OCI-LY7 (cell line): Measurements from ENCODE around the gene TRMT1. TPM values are rescaled to one million over a fixed set of nuclear protein-coding genes. Genes with fewer than 3 reads are reported as not detected.

Experiments
- BruUV-seq: library from RNA; stranded (reverse); fragments of 400-500 nt; replicated peaks from 2 replicates; lab custom pipeline; 2021; lab: Mats Ljungman, UMichigan
- CTCF ChIA-PET: fragments of 300-600 bp; sonication (Branson Sonifier 250); formaldehyde crosslinking; loops from one replicate; lab custom pipeline; 2022; ENCODE audit warnings: antibody characterized with exemption; ENCODE audit not compliant: unreplicated experiment; lab: Charles Lee
- POLR2A ChIA-PET: fragments of 300-600 bp; sonication (Branson Sonifier 250); formaldehyde crosslinking; loops from one replicate; lab custom pipeline; 2022; ENCODE audit warnings: antibody characterized with exemption; lab: Charles Lee
- DNase-seq: peaks from one replicate; pipeline ENCODE4 v3.0.0-alpha.2; 2015; ENCODE audit warnings: low spot score
- H2AFZ ChIP-seq: fragments of 200-600 bp; sonication (generic), shearing (Covaris generic); 2 replicates; pipeline ENCODE4 v1.6.1; 2014; ENCODE audit warnings: mild to moderate bottlenecking, antibody characterized with exemption, low read length, moderate library complexity
- H3K27ac ChIP-seq: fragments of 200-600 bp; sonication (generic); 2 replicates; pipeline ENCODE4 v1.5.1; 2014; ENCODE audit warnings: mixed run types, low read depth, mild to moderate bottlenecking, moderate library complexity, low read length, inconsistent platforms; ENCODE audit not compliant: poor library complexity, severe bottlenecking
- H3K36me3 ChIP-seq: fragments of 200-600 bp; sonication (generic); 2 replicates; pipeline ENCODE4 v1.6.1; 2014; ENCODE audit warnings: mild to moderate bottlenecking, antibody characterized with exemption, low read length, moderate library complexity, mixed read lengths; ENCODE audit not compliant: insufficient read depth
- H3K4me1 ChIP-seq: fragments of 200-600 bp; sonication (generic); 2 replicates; pipeline ENCODE4 v1.5.1; 2014; ENCODE audit warnings: mild to moderate bottlenecking, low read length; ENCODE audit not compliant: insufficient read depth, poor library complexity, severe bottlenecking
- H3K4me2 ChIP-seq: fragments of 200-600 bp; sonication (generic); 2 replicates; pipeline ENCODE4 v1.6.1; 2014; ENCODE audit warnings: mild to moderate bottlenecking, low read length
- H3K4me3 ChIP-seq: fragments of 200-600 bp; sonication (generic); 2 replicates; pipeline ENCODE4 v1.5.1; 2014; ENCODE audit warnings: mild to moderate bottlenecking, low read depth, low read length; ENCODE audit not compliant: poor library complexity, severe bottlenecking
- H3K79me2 ChIP-seq: fragments of 200-600 bp; sonication (generic); 2 replicates; pipeline ENCODE4 v1.6.1; 2016; ENCODE audit warnings: low read depth, mild to moderate bottlenecking, low read length, moderate library complexity, mixed read lengths; ENCODE audit not compliant: insufficient read depth
- H3K9me2 ChIP-seq: fragments of 200-600 bp; sonication (generic); 2 replicates; pipeline ENCODE4 v1.6.1; 2016; ENCODE audit warnings: mild to moderate bottlenecking, low read length, mixed read lengths; ENCODE audit not compliant: insufficient read depth
- H3K9me3 ChIP-seq: fragments of 200-600 bp; sonication (generic); 2 replicates; pipeline ENCODE4 v1.6.1; 2014; ENCODE audit warnings: mild to moderate bottlenecking, mixed run types, low read length, mixed read lengths
- H4K20me1 ChIP-seq: fragments of 200-600 bp; sonication (generic); 2 replicates; pipeline ENCODE4 v1.6.1; 2014; ENCODE audit warnings: mild to moderate bottlenecking, antibody characterized with exemption, low read length, moderate library complexity, mixed read lengths; ENCODE audit not compliant: insufficient read depth
- CTCF ChIP-seq: fragments of 200-600 bp; sonication (generic); conservative IDR thresholded peaks from 2 replicates; pipeline ENCODE4 v1.5.1; 2014; ENCODE audit warnings: mild to moderate bottlenecking, antibody characterized with exemption, low read length, moderate library complexity, mixed read lengths
- EZH2phosphoT487 ChIP-seq: fragments of 200-600 bp; sonication (generic); IDR thresholded peaks from 2 replicates; pipeline ENCODE4 v1.6.1; 2018; ENCODE audit warnings: low read depth, borderline replicate concordance, mild to moderate bottlenecking, mixed run types, antibody characterized with exemption, low read length, moderate library complexity, mixed read lengths
- intact Hi-C: fragments of 100-400 bp; cut with micrococcal nuclease; formaldehyde crosslinking; loops from one replicate; pipeline ENCODE4 v1.10.0; 2022; ENCODE audit not compliant: unreplicated experiment
- total RNA-seq, 2 experiments: library from RNA; depleted of rRNA in 1 of 2; stranded (reverse); fragments of >200 nt in 1 of 2; shearing (Covaris generic) in 1 of 2; gene quantifications; 2 replicates each; pipeline ENCODE4 v1.2.3, GENCODE V29; 2014 to 2022

TRMT1 gene
- total RNA-seq, 2 experiments from 2014 or later, result 50.4 to 56.8 TPM

- Histone ChIP-seq H3K79me2 (peaks cover 19% of the 10 kb centered on the region; the same call in 1 of the 2 replicates), H3K4me3 (no peak overlapping the region), H3K4me1 (no peaks in the 10 kb centered on the region), H3K36me3 (peaks cover 74% of the 10 kb centered on the region), H3K4me2 (no peak overlapping the region), H3K9me3 (no peaks in the 10 kb centered on the region), H3K9me2 (no peaks in the 10 kb centered on the region), H3K27ac (no peak overlapping the region), H4K20me1 (no peaks in the 10 kb centered on the region; the same call in 1 of the 2 replicates), H2AFZ (no peak overlapping the region)
- BruUV-seq, result no TSS peak
- no peak for TF ChIP-seq CTCF
- no peak for TF ChIP-seq EZH2phosphoT487
- no peak for DNase-seq
- ChIA-PET POLR2A (interaction anchor here (0.9 kb wide), 1 partner anchor 13 kb away, joined by 3 read pairs; the partner anchor contains the start of gene NACC1), CTCF (no interaction called here)
- intact Hi-C loops, result no loop called here
Observed at GRCh38 chr19:13130886-13131490, 14.4 kb upstream of the TRMT1 start.

- Histone ChIP-seq H3K9me3 (no peaks in the 10 kb centered on the region), H2AFZ (no peak overlapping the region), H3K79me2 (peaks cover 19% of the 10 kb centered on the region; the same call in 1 of the 2 replicates), H3K36me3 (peaks cover 70% of the 10 kb centered on the region), H3K4me1 (no peaks in the 10 kb centered on the region), H4K20me1 (no peaks in the 10 kb centered on the region; the same call in 1 of the 2 replicates), H3K4me2 (no peak overlapping the region), H3K9me2 (no peaks in the 10 kb centered on the region), H3K27ac (no peak overlapping the region), H3K4me3 (no peak overlapping the region)
- TF ChIP-seq EZH2phosphoT487 (no peak), CTCF (no peak)
- ChIA-PET CTCF (no interaction called here), POLR2A (no interaction called here)
- no TSS peak for BruUV-seq
- no peak for DNase-seq
- intact Hi-C loops, result no loop called here
Observed at GRCh38 chr19:13129384-13129783, 12.8 kb upstream of the TRMT1 start.

- Histone ChIP-seq H3K4me1 (no peaks in the 10 kb centered on the region), H3K27ac (no peak overlapping the region), H3K9me3 (no peaks in the 10 kb centered on the region), H3K4me3 (no peak overlapping the region), H3K9me2 (no peaks in the 10 kb centered on the region), H3K36me3 (peaks cover 67% of the 10 kb centered on the region), H2AFZ (no peak overlapping the region), H3K4me2 (no peak overlapping the region), H4K20me1 (no peaks in the 10 kb centered on the region; the same call in 1 of the 2 replicates), H3K79me2 (peaks cover 14% of the 10 kb centered on the region; the same call in 1 of the 2 replicates)
- ChIA-PET CTCF (no interaction called here), POLR2A (no interaction called here)
- TF ChIP-seq EZH2phosphoT487, result no peak
- TF ChIP-seq CTCF, result no peak
- intact Hi-C loops, result no loop called here
- BruUV-seq, result no TSS peak
- DNase-seq, result no peak
Observed at GRCh38 chr19:13128583-13128982, 12.0 kb upstream of the TRMT1 start.
